GM12891 (cell line): ENCODE data around the gene GIMAP1. TPM values are rescaled to one million over a fixed set of nuclear protein-coding genes. Genes with fewer than 3 reads are reported as not detected.
"Not testable (repeated sequence)": the region's sequence is repeated elsewhere in the genome, so short reads cannot be mapped to it uniquely, and the experiment has no call there.

ENCODE experiments used
- DNase-seq: peaks from one replicate; pipeline ENCODE4 v3.0.0; 2011; ENCODE audit warnings: low spot score; ENCODE audit not compliant: insufficient read length
- FAIRE-seq: peaks from 2 replicates; lab custom pipeline; 2011; peaks lifted over from hg19 to GRCh38; lab: Jason Lieb, UNC
- PAX5 ChIP-seq: IDR thresholded peaks from 2 replicates; pipeline ENCODE4 v1.6.1; 2011; ENCODE audit warnings: low read length, moderate library complexity, mild to moderate bottlenecking; ENCODE audit not compliant: insufficient read depth, severe bottlenecking
- POLR2A ChIP-seq: IDR thresholded peaks from 2 replicates; pipeline ENCODE4 v1.6.1; 2011; ENCODE audit warnings: low read depth, low read length, control low read depth
- POLR2AphosphoS5 ChIP-seq: IDR thresholded peaks from 2 replicates; pipeline ENCODE4 v1.6.1; 2011; ENCODE audit warnings: low read depth, low read length, control low read depth
- POU2F2 ChIP-seq: IDR thresholded peaks from 2 replicates; pipeline ENCODE4 v1.6.1; 2011; ENCODE audit warnings: low read depth, mild to moderate bottlenecking, control low read depth, low read length, moderate library complexity
- SPI1 ChIP-seq: IDR thresholded peaks from 2 replicates; pipeline ENCODE4 v1.6.1; 2011; ENCODE audit warnings: low read depth, low read length, control low read depth
- TAF1 ChIP-seq: IDR thresholded peaks from 2 replicates; pipeline ENCODE4 v1.6.1; 2011; ENCODE audit warnings: low read depth, low read length, control low read depth
- polyA plus RNA-seq: library from polyadenylated mRNA; unstranded; fragments of >200 nt; gene quantifications from one replicate; pipeline ENCODE4 v1.2.1, GENCODE V29; 2012; ENCODE audit warnings: low read depth, missing spikeins, inconsistent platforms; ENCODE audit not compliant: missing spikeins

Gene GIMAP1
- 1.2 TPM for polyA plus RNA-seq

- no peak for TF ChIP-seq TAF1
- no peak for TF ChIP-seq SPI1
- TF ChIP-seq PAX5: no peak
- no peak for TF ChIP-seq POLR2A
- TF ChIP-seq POLR2AphosphoS5: no peak
- no peak for TF ChIP-seq POU2F2
- FAIRE-seq: peak; percentile 82
- DNase-seq: no peak
Observed at GRCh38 chr7:150716368-150716767, at the start of gene GIMAP1. Gene GIMAP1 (plus strand): TSS chr7:150716613. CDS start chr7:150719048, 2,435 bp downstream.

GRCh38 chr7:150668472-150668911, 47.9 kb upstream of the GIMAP1 start:
- peak; percentile 95 for FAIRE-seq
- no peak for DNase-seq
- TF ChIP-seq TAF1: no peak
- peak; percentile 49 for TF ChIP-seq SPI1
- no peak for TF ChIP-seq POLR2AphosphoS5
- peak; percentile 42 for TF ChIP-seq PAX5
- TF ChIP-seq POLR2A: no peak
- TF ChIP-seq POU2F2: peak; percentile 73; the same call in 1 of the 2 replicates

GRCh38 chr7:150668977-150669376, 47.4 kb upstream of the GIMAP1 start:
- no peak for TF ChIP-seq TAF1
- no peak for TF ChIP-seq PAX5
- no peak for TF ChIP-seq POU2F2
- TF ChIP-seq SPI1: no peak
- no peak for TF ChIP-seq POLR2A
- TF ChIP-seq POLR2AphosphoS5: no peak
- no peak for DNase-seq
- no peak for FAIRE-seq

GRCh38 chr7:150671798-150672585, 44.4 kb upstream of the GIMAP1 start:
- FAIRE-seq, DNase-seq: not testable (repeated sequence)

- peak; percentile 45 for FAIRE-seq
- no peak for DNase-seq
- TF ChIP-seq PAX5: no peak
Observed at GRCh38 chr7:150675714-150676113, 40.7 kb upstream of the GIMAP1 start.

- FAIRE-seq, DNase-seq: not testable (repeated sequence)
Observed at GRCh38 chr7:150676276-150676675, 40.1 kb upstream of the GIMAP1 start.

- DNase-seq, FAIRE-seq: not testable (repeated sequence)
Observed at GRCh38 chr7:150676854-150677253, 39.6 kb upstream of the GIMAP1 start.

- not testable (repeated sequence) for DNase-seq, FAIRE-seq
Observed at GRCh38 chr7:150678601-150679000, 37.8 kb upstream of the GIMAP1 start.

GRCh38 chr7:150680364-150680763, 36.0 kb upstream of the GIMAP1 start:
- FAIRE-seq: not testable (repeated sequence)

GRCh38 chr7:150685219-150686029, 31.0 kb upstream of the GIMAP1 start, which contains the start of gene GIMAP2:
Gene GIMAP2 (plus strand): TSS chr7:150685706. CDS start chr7:150687060, 1,354 bp downstream.
- DNase-seq: peak; percentile 22
- TF ChIP-seq TAF1 (no peak), SPI1 (peak; percentile 57; the same call in 1 of the 2 replicates), POLR2AphosphoS5 (no peak), PAX5 (no peak), POLR2A (no peak), POU2F2 (no peak)
- FAIRE-seq: peak; percentile 80

More at GRCh38 chr7:150680364-150680763, 36.0 kb upstream of the GIMAP1 start:
- DNase-seq: not testable (repeated sequence)

GRCh38 chr7:150686030-150686631, 30.3 kb upstream of the GIMAP1 start:
- no peak for DNase-seq
- TF ChIP-seq TAF1: 0 out of 2 replicates have a peak, but pooled peaks have one; percentile 14
- TF ChIP-seq PAX5: no peak
- peak; percentile 77 for FAIRE-seq
